ENCODE results near the gene CELF1. TPM values are rescaled to one million over a fixed set of nuclear protein-coding genes. Genes with fewer than 3 reads are reported as not detected.

CELF1 gene
- total and polyA plus RNA-seq, 10 of the 15 experiments (the other 5 are each of a cell fraction or from before 2014, with no cell fraction given) = 35.3 to 128 (median 85.7) TPM

- TF ChIP-seq BCL3 (IDR thresholded peaks at IDR 0.05; ENCODE audit: borderline replicate concordance, insufficient read depth, low read depth, low read length, poor library complexity, severe bottlenecking) (no peak), ZBTB33 (IDR thresholded peaks at IDR 0.05) (no peak), IRF5 (IDR thresholded peaks at IDR 0.05; ENCODE audit: borderline replicate concordance) (no peak), SREBF2 (IDR thresholded peaks at IDR 0.05; ENCODE audit: low read length) (no peak)
Measured at GRCh38 chr11:47447906-47448305, 105.0 kb downstream of the CELF1 start (continued).

- RAD21 ChIA-PET (ENCODE audit: unreplicated experiment) = no interaction called here
- H4K20me1 ChIP-seq (ENCODE audit: control insufficient read depth, insufficient read depth) = no peaks in the 10 kb centered on the region
- no peaks in the 10 kb centered on the region for H3K9me3 ChIP-seq (replicated peaks; ENCODE audit: control insufficient read depth, insufficient read depth, low read length)
- no peak for FAIRE-seq
- H3K27me3 ChIP-seq (replicated peaks in 1 of 2; ENCODE audit: control insufficient read depth in 2 of 2, insufficient read depth in 2 of 2, low read length in 1 of 2) = no peaks in the 10 kb centered on the region
- H3K9ac ChIP-seq (ENCODE audit: control insufficient read depth, insufficient read depth, low read length) = no peak overlapping the region
- WGBS (ENCODE audit: insufficient coverage, insufficient replicate concordance, low lambda C conversion rate, missing lambda C conversion rate) = 83% methylated on average over 9 of the region's 9 CpGs
- no peak for ATAC-seq
- no peak overlapping the region for H3K4me3 ChIP-seq
- in situ Hi-C loops (cut with MboI) = no loop called here
- no peak for DNase-seq (ENCODE audit: low read depth, low spot score)
- H3K79me2 ChIP-seq (ENCODE audit: control insufficient read depth, insufficient read depth, low read length) = no peaks in the 10 kb centered on the region
- H3K4me2 ChIP-seq (ENCODE audit: control insufficient read depth, insufficient read depth) = no peak overlapping the region
- POLR2A ChIA-PET = no interaction called here
- intact Hi-C loops (cut with micrococcal nuclease; ENCODE audit: unreplicated experiment) = no loop called here
- H3K4me1 ChIP-seq (ENCODE audit: control insufficient read depth, insufficient read depth, low read length) = no peaks in the 10 kb centered on the region
- no peaks in the 10 kb centered on the region for H3K36me3 ChIP-seq (ENCODE audit: control insufficient read depth in 2 of 2, insufficient read depth in 2 of 2, low read length in 1 of 2)
- no TSS peak for BruUV-seq (replicated peaks)
- SMC1A ChIA-PET (ENCODE audit: uncharacterized antibody, unreplicated experiment) = no interaction called here
- CTCF ChIA-PET = interaction anchor here (1.2 kb wide), 1 partner anchor 10 kb away, joined by 3 read pairs; no protein-coding TSS in a partner anchor
- H2AFZ ChIP-seq (ENCODE audit: control insufficient read depth, low read depth, low read length) = no peak overlapping the region
- H3K27ac ChIP-seq (ENCODE audit: control insufficient read depth, insufficient read depth) = no peak overlapping the region
- no peak for TF ChIP-seq ATF2 (IDR thresholded peaks at IDR 0.05; ENCODE audit: low read length)
- no peak for TF ChIP-seq NR2C2 (IDR thresholded peaks at IDR 0.05; ENCODE audit: borderline replicate concordance, control insufficient read depth, insufficient read length, low read depth)
- no peak for TF ChIP-seq E4F1 (IDR thresholded peaks at IDR 0.05; ENCODE audit: borderline replicate concordance, partially characterized antibody)
- TF ChIP-seq STAT1 (conservative IDR thresholded peaks at IDR 0.05) = no peak
- no peak for TF ChIP-seq CBX5 (IDR thresholded peaks at IDR 0.05; ENCODE audit: low read depth)
- no peak for TF ChIP-seq CTCF (IDR thresholded peaks at IDR 0.05 in 2 of 3, conservative IDR thresholded peaks at IDR 0.05 in 1 of 3; ENCODE audit: control insufficient read depth in 2 of 3, extremely low read depth in 1 of 3, insufficient read depth in 1 of 3, low read depth in 3 of 3, low read length in 3 of 3)
- no peak for TF ChIP-seq BMI1 (IDR thresholded peaks at IDR 0.05; ENCODE audit: borderline replicate concordance)
- TF ChIP-seq SMARCA5 (IDR thresholded peaks at IDR 0.05) = no peak
Measured at GRCh38 chr11:47446833-47447232, 106.1 kb downstream of the CELF1 start.
